MV-4-11 (cell line): ENCODE data around the gene SSBP3.
A peak's percentile ranks its signal among the peaks of the same experiment; 100 is the strongest.

Source experiments
- DNase-seq: peaks from one replicate; lab custom pipeline; 2025; lab: John Stamatoyannopoulos, UW

The SSBP3 gene

DNA sequence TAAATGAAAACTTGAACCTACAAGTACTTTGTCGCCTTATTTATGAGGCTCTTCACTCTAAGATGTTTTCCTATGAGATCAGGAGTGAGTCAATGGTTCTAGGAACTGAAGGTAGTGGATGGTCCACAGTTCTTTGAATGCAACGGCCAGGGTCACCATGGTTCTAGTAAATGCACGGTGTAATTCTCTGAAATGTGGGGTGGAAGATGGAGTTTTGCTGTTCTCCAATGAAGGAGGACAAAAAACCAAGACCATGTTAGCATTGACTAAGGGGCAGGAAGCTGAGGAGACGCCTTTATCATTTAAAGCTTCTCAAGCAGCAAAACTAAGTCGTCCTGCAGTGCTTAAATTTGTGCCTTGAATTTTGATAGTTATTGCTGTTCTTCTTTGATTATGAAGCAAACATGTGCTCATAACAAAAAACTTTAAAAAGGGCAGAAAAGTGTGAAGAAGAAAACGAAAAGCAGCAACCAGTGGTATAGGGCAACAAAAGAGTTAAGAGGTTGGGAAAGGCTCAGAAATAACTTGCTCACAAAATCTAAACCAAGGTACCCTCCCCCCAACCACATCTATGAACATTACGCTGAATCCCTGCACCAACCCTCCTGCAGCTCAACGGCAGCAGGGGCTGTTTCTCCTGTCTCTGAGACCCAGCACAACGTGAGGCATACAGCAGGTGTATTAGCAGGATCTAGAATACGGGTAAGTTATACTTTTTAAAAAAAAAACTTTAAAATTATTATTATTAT is 121.2 kb downstream of the SSBP3 start:
- no peak for DNase-seq

- no peak for DNase-seq
These were observed 122.4 kb downstream of the SSBP3 start for GRCh38 chr1:54283635-54284385.

DNA sequence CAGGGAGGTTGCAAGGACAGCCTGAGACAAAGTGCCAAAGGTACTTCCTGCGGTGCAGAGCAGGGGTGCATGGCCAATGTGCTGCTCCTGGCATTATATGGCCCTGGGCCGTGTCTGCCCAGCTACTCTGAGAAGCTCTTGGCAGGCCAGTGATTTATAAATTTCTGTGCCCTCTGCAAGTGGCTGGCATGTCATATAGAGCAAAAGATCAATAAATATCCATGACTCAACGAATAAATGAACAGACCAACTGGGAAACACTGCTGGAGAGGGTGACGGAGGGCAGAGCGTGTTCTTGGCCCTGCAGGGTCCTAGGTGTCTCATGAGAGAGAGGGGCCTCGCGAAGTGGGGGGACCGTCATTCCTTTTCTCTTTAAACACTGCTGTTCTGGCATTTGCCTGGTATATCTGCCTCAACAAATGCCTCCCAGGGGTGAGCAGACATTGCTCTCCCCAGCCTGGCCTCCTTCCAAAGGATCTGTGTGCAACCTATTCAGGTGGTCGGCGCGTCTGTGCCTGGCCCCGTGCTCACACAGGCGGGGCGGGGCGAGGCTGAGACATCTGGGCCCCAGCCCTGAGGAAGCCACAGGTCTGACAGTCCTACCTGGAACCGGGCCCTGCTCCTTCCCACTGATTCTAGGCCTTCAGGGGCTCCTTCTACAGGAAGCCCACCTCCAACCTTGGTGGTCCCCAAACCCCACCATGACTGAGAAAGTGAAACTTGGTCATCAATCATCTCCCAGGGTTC is 123.9 kb downstream of the SSBP3 start:
- DNase-seq = no peak

- DNase-seq = no peak
These were observed 125.5 kb downstream of the SSBP3 start for GRCh38 chr1:54280651-54281050.

GRCh38 chr1:54279457-54279856 is 126.7 kb downstream of the SSBP3 start:
- no peak for DNase-seq

DNA sequence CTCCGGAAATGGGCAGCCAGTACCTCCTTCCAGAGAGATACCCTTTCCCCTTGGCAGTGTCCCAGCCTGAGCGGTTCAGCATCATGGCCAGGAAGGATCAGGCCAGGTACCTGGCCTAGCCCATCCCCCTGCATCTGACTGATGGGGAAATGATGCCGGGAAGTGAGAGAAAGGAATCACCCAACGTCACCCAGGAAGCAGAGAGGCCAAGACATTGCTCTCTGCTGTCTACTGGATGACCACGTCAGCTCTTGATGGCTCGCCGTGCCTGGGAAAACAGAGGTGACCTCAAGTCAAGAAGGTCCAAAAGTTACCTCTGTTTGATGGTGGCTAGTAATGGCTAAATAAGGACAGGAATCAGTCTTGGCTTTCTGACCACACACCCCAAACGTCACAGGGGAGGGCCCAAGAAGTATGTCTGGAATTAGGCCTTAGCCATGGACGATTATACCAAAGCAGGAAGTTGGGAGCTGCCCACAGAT is 127.2 kb downstream of the SSBP3 start:
- DNase-seq = no peak

DNA sequence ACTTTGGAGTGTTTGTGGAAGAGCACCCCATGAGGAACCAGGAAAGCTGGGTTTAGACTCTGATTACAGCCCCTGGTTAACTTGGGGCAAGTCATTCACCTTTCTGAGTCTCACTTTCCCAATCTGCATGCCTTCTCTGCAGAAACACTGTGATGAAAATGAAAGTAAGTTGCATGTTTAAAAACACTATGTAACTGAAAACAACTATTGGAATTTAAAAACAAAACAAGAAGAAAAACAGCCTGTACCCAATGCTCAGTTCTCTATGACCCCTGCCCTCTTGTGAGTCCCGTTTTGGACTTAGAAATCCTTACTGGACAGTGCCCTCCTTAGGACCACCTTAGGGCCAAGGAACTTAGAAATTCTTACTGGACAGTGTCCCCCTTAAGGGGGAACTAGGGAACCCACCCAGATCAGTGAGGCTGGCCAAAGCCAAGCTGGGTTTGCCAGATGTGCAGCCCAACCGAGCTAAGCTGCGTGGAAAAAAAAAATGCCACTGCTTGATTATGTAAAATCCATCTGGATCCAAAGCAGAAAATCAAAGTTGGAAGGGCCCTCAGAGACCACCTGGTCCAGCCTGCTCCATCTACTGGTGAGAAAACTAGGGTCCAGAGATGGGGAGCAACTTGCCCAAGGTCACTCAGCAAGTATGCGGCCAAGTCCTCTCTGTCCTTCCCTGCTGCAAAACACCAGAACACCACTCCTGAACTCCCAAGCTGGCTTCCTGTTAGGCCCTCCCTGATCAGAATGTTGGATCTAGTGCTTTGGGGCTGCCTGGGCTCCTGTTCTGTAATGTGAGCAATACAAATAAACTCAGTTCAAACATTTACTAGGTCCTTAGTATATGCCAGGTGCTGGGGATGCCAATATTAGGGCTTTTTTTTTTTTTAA is 128.5 kb downstream of the SSBP3 start:
- DNase-seq = no peak

DNA sequence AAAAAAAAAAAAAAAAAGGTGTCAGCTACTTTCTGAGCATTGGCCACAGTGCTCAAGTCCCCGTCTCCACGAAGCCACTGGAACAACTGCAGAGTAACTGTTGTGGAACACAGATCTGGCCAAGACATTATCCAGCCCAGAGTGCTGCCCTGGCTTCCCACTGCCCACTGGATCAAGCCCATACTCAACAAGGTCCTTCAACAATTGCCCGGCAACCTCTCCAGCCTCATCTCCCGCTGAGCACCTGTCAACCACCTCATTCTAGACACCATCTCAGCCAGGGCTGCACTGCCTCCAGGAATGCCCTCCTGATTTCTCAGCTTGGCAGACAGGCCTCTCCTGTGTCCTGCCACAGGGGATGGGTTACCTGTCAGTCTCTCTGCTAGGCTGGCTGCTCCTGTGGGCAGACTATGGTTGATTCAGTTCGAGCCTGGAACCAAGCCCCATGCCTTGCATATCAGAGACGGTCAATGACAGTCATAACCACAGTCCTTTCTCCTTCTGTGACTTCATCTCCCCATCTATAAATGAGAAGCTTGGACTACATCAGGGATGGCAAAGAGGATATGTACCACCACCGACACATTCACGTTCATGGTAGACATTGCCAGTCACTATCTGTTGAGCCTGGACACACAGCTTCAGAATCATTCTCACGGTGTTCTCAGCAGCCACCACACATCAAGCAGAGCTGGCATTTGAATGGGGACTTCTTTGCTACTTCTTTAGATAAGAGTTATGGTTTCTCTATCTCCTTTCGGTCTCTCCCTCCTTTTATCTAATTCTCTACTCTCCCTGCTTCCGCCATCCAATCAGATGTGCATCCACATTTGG is 129.4 kb downstream of the SSBP3 start:
- DNase-seq = no peak

DNA sequence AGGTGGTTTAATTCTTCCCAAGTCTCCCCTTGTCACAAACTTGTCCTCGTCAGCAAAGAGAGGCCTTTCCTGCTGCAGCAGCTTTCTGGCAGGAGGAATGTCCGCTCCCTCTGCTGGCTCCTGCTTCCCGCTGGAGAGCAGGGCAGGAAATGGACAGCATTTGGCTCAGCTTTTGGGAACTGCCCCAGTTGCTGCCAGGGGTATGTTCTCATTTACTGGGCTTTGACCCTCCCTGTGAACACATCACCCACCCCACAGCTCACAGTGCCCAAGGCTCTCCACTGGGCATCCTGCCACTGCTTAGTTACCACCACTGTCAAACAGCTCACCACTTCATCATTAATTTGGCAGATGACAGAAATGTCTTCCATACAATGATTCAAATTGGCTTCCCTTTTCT is 130.8 kb downstream of the SSBP3 start:
- DNase-seq = no peak

- no peak for DNase-seq
These were observed 131.3 kb downstream of the SSBP3 start for GRCh38 chr1:54274881-54275280.

GRCh38 chr1:54274448-54274847 is 131.7 kb downstream of the SSBP3 start:
- DNase-seq = no peak

- no peak for DNase-seq
These were observed 132.4 kb downstream of the SSBP3 start for GRCh38 chr1:54273795-54274163.

GRCh38 chr1:54273092-54273794 is 133.0 kb downstream of the SSBP3 start:
- peak; percentile 12 for DNase-seq

GRCh38 chr1:54272772-54273091 is 133.5 kb downstream of the SSBP3 start:
- DNase-seq = no peak

- no peak for DNase-seq
These were observed 134.1 kb downstream of the SSBP3 start for GRCh38 chr1:54272134-54272533.

- no peak for DNase-seq
These were observed 134.9 kb downstream of the SSBP3 start for GRCh38 chr1:54271341-54271740.

DNA sequence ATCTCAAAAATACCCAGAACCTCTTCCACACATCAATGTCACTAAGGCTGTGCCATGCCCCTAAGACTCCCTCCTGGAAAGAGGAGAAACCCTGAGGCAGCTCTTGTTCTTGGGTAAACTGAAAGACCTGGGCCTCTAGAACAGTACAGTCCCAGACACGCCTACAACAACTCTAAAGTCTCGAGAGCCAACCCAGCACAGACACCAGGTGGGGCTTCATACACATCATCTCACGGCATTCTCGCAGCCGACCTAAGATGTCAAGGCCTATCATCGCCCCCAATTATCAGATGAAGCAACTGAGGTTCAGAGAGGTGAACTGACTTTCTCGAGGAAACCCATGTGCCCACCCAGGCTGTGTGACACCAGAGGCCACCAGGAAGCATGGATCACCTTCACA is 135.7 kb downstream of the SSBP3 start:
- no peak for DNase-seq

- DNase-seq = no peak
These were observed 137.4 kb downstream of the SSBP3 start for GRCh38 chr1:54268762-54269297.

GRCh38 chr1:54267815-54268761 is 138.1 kb downstream of the SSBP3 start:
- no peak for DNase-seq
